PFSK-1 (cell line): ENCODE results near the gene DDX23.

Experiments
- FOXP2 ChIP-seq: optimal IDR thresholded peaks from 2 replicates; pipeline ENCODE3; 2011; ENCODE audit warnings: borderline replicate concordance, control low read depth, inconsistent platforms; ENCODE audit not compliant: insufficient read depth; ENCODE audit errors: extremely low read length, extremely low read depth
- POLR2AphosphoS5 ChIP-seq: IDR thresholded peaks from 2 replicates; pipeline ENCODE4 v1.6.1; 2012; ENCODE audit warnings: low read depth, mild to moderate bottlenecking, control low read depth, low read length, moderate library complexity
- REST ChIP-seq, 2 experiments: IDR thresholded peaks; 2 replicates each; pipeline versions ENCODE4 v1.6.1 to v1.8.0; 2011 to 2012; ENCODE audit warnings: low read depth in 2 of 2, low read length in 2 of 2, control low read depth in 1 of 2, inconsistent platforms in 1 of 2, mild to moderate bottlenecking in 1 of 2, moderate library complexity in 1 of 2; ENCODE audit not compliant: insufficient read depth in 1 of 2
- SIN3A ChIP-seq: IDR thresholded peaks from 2 replicates; pipeline ENCODE4 v1.6.1; 2012; ENCODE audit warnings: mild to moderate bottlenecking, low read length, moderate library complexity, borderline replicate concordance; ENCODE audit not compliant: insufficient read depth
- TAF1 ChIP-seq: IDR thresholded peaks from 2 replicates; pipeline ENCODE4 v1.6.1; 2012; ENCODE audit warnings: low read length, control low read depth, borderline replicate concordance; ENCODE audit not compliant: insufficient read depth

Gene DDX23

GRCh38 chr12:48818831-48819590 lies 33.0 kb downstream of the DDX23 start:
- TF ChIP-seq POLR2AphosphoS5 (no peak), FOXP2 (no peak), TAF1 (no peak), SIN3A (no peak), REST (IDR thresholded peaks at IDR 0.05; ENCODE audit: insufficient read depth in 1 of 2, low read depth in 2 of 2, low read length in 2 of 2) (no peak)

- TF ChIP-seq TAF1, result no peak
- TF ChIP-seq POLR2AphosphoS5, result peak; percentile 51; the same call in 1 of the 2 replicates
Observed at GRCh38 chr12:48817873-48818830, 33.8 kb downstream of the DDX23 start, which contains the start of gene CACNB3. TSS of gene CACNB3 (plus strand) at chr12:48818496. CDS start at chr12:48818930, 434 bp downstream.

GRCh38 chr12:48816143-48816854 lies 35.7 kb downstream of the DDX23 start:
- TF ChIP-seq TAF1 (no peak), SIN3A (no peak), POLR2AphosphoS5 (no peak), FOXP2 (no peak), REST (IDR thresholded peaks at IDR 0.05; ENCODE audit: insufficient read depth in 1 of 2, low read depth in 2 of 2, low read length in 2 of 2) (no peak)

GRCh38 chr12:48815126-48816110 lies 36.5 kb downstream of the DDX23 start:
- TF ChIP-seq TAF1 (peak; percentile 84), POLR2AphosphoS5 (peak; percentile 89), FOXP2 (peak; percentile 37), SIN3A (0 out of 2 replicates have a peak, but pooled peaks have one; percentile 35), REST (IDR thresholded peaks at IDR 0.05; ENCODE audit: insufficient read depth in 1 of 2, low read depth in 2 of 2, low read length in 2 of 2) (peak in 1 of 2 experiments; percentile 33; a peak in 1 of 4 replicates)
